Stimulated activated CD8-positive, alpha-beta memory T cell treated with anti-CD3 and anti-CD28 coated beads, Interleukin-15, amount 100 ng/mL, for 24 hours (primary cell): ENCODE measurements around the gene STAM.
A peak's percentile ranks its signal among the peaks of the same experiment; 100 is the strongest.
"Not testable (repeated sequence)": the region's sequence is repeated elsewhere in the genome, so short reads cannot be mapped to it uniquely, and the experiment has no call there.

ENCODE experiments used
- DNase-seq: peaks from one replicate; pipeline ENCODE4 v3.0.0-alpha.2; 2020; ENCODE audit warnings: low read depth

STAM gene

DNA sequence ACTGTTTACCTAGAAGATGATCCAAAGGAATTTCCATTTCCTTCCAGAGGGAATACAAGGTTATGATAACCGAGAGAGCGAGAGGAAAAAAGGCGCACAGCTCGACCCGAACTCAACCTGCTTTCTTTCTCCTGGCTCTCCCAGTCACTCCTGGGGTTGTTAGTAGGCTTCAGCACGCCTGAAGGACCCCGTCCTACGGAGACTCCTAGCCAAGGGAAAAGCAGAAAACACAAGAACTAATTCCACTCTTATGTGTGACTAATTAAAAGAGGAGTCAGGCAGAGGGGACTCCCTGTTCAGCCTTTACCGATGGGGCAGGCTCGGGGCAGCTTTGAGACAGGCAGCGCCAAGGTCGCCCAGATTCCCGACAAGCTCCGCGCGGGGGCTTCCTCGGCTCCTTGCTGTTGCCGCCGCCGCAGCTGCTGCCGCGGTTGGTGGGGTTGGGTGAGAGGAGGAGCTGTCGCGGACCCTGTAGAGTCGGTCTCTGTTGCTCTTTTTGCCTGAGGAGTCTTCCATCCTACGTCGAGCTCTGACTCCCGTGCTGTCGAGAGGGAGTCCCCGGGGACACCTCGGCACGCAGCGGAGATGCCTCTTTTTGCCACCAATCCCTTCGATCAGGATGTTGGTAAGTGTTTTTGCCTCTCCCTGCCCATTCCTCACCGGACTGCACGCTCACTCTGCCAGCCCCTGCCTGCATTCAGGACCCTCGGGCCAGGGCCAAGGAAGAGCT, at the start of gene STAM:
Gene STAM, plus strand, starts transcription at position 397 of the 730 bp plus-strand sequence. Its CDS starts 189 bp downstream, at position 586.
- DNase-seq, result peak; percentile 79

DNA sequence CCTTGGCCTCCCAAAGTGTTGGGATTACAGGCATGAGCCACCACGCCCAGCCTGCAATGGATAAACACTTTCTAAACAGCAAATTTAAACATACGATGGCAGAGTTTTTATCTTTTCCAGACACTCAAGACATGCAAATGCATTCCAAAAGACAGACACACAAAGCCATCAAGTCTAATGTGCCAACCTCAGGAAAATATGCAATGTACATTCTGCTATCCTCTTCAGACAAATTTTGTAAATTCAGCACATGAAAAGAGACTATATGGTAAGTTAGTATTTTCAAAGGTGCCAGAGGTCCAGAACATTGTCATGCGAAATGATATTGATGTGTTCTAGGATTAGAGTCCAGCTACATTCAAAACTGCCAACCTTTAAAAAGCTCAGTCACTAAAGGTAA, 46.6 kb upstream of the STAM start:
- DNase-seq, result no peak

DNA sequence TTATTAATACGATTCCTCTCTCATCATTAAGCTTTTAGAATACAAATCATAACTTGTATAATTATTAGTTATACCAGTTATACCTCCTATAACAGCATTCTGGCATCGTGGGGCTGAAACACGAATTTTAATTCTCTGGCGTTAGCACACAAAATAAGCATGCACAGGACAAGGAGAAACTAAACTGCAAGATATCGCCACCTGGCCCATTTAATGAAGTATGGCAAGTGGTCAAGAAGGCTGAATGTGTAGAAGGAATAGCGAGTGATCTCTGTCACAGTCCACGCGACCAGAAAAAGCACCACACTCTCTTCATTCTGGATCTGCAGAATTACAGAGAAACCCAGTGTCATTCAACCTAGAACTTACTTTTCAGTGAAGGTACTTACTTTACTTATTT, 44.9 kb upstream of the STAM start:
- DNase-seq, result no peak

DNA sequence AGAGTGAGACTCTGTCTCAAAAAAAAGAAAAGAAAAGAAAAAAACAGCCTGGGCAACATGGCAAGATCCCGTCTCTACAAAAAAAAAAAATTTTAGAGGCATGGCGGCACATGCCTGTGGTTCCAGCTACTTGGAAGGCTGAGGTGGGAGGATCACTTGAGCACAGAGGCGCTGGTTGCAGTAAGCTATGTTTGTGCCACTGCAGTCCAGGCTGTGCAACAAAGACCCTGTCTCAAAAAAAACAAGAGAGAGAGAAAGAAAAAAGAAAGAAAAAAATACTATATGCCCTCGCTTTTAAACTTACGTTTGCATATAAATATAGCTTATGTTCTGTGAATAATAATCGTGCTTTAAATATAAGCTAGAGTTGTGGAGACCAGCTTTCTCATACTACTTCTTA, 38.0 kb upstream of the STAM start:
- no peak for DNase-seq

DNA sequence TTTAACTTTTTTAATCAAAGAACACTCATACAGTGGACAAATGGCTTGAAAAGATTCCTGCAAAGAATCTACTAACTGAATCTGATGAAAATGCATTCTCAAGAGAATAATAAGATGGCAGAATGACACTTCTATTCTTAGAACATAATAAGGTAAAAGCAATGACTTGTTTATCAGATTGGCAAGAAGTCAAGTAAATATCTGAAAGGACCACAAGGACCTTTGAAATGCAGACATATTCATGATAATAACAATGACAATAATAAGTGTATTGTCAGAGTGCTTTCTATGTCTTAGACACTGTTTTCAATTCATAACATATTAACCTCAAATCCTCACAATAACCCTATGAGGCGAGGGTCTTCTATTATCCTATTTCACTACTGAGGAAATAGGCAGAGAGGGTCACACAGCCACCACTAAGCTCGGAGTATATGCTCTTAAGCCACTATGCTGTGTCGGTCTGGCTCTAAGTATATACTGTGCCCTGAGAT, 37.4 kb upstream of the STAM start:
- DNase-seq, result no peak

DNA sequence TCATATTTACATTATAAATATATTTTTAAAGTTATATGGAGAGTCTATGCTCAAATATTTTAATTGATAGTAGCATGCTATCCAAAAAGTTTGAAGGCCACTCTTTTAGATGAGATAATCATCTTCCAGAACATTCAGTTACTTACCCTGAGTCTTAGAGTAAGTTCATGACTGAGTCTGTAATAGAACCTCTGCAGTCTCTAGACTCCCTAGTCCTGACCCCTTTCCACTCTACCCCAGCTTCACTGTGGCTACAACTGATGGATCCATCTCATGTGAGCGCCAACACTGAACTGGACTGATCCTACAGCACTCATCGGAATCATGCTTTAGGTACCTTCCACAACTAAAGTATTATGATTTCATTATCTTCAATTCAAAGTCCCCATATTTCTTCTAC, 36.9 kb upstream of the STAM start:
- DNase-seq, result no peak

DNA sequence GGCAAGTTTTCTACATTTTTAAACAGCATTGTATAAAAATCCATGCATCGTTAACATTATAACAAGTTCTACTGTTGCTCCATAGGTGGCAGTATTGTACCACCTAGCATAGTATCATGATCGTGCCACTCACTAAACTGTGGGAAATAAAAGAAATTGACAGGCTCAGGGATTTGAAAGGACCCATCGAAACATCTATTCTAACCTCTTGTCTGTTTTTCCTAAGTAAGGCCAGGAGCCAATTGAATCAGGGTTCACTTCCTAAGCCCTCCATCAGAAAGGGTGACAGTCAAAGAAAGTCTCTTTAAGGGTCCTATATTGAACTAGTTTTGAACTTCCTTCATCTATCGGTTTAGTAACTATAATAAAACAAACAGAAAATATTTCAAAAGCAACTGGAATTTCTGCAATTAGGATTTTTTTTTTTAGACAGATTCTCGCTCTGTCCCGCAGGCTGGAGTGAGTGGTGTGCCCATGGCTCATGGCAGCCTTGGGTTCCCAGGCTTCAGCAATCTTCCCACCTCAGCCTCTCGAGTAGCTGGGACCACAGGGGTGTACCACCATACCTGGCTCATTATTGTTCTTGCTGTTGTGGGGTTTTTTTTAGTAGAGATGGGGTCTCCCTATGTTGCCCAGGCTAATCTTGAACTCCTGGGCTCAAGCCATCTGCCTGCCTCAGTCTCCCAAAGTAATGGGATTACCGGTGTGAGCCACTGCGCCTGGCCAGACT, 36.2 kb upstream of the STAM start:
- DNase-seq, result no peak

DNA sequence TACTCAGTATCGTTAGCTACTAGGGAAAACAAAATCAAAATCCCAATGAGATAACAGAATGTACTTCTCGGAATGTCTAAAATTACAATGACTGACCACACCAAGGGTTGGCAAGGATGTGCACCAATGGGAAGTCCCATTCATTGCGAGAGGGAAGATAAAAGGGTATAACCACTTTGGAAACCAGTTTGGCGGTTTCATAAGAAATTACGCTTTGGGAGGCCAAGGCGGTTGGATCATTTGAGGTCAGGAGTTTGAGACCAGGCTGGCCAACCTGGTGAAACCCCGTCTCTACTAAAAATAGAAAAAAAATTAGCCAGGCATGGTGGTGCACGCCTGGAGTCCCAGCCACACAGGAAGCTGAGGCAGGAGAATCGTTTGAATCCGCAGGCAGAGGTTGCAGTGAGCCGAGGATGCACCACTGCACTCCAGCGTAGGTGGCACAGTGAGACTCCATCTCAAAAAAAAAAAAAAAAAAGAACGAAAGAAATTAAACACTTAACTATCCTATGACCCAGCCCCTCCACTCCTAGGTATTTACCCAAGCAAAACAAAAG, 34.4 kb upstream of the STAM start:
- DNase-seq, result no peak

DNA sequence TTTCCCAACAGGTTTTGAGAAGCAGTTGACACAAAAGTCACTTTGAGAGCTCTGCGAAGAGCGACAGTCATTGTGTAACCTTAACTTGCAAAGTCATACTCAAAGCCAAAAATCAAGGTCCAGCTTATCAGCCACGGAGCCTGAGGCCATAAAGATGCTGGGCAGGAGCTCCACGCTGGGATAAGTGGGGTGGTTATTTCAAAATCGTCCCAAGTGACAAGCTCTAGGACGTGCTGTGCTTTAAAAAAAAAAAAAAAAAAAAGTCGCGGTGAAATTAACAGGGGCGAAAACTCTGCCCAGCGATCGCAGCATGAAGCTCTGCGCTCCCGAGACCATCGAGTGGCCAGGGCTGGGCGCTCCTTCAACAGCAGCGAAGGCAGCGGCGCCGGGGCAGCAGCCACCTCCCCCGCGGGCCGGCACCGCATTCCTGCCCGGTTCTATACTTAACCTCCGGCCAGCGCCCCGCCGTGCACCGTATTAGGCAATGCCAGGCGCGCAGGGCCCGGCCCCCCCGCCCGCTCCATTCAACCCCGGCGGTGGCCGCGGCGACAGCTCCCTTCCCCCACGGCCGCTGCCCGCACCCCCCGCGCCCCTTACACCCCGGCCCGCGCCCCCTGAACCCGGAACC, 27.4 kb upstream of the STAM start:
- peak; percentile 3 for DNase-seq

DNA sequence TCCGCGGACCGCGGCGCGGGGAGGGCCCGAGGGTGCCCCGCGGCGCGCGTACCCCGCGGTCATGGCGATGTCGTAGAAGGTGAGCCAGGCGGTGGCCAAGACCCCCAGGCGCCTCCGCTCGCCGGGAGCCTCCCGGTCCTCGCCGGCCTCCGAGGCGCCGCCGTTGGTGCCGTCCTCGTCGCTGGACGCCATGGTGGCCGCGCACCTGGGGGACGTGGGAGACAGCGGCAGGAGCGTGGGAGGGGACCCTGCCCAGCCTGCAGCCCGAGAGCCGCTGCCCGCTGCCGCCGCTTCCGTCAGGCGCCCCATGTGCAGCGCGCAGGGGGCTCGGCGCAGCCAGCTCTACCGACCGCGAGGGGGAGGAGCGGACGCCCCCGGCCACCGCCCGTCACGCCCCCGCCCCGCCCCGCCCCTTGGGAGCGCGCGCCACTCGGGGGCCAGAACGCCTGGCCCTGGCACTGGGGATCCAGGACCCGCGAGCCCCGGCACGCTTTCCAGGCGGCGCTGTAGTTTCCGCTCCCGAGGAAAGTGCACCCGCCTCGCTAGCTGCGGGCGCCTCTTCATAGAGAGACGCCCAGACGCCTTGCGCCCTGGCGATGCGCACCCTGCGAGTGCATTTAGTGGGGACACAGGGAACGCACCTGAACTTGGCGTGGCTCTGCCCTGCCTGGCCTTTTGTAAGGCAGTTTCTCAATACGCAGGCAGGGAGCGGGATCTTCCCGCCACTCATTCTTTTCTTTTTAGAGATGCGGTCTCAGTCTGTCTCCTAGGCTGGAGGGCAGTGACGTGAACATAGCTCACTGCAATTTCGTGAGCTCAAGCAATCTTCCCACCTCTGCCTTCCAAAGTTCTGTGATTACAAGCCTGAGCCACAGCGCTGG, 26.7 kb upstream of the STAM start, which contains the start of gene HACD1:
Gene HACD1, minus strand, starts transcription at position 344 of the 881 bp plus-strand sequence. Its CDS starts 35 bp downstream, at position 309.
- peak; percentile 19 for DNase-seq

DNA sequence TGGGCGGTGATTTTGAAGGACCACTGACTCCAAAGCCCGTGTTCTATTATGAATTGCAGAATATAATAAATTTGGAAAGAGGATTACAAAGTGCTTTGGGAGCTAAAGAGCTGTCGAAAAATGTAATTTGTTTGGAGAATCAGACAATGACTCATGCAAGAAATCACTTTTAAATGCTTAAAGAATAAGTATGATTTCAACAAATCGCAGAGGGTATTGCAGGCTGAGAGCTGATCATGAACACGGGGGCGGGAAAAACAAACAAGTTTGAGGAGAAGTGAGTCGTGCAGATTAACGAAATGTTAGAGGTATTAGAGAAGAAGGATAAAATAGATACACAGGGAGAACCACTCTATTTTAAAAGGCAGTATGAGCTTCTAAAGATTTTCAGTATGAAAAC, 21.9 kb upstream of the STAM start:
- no peak for DNase-seq

DNA sequence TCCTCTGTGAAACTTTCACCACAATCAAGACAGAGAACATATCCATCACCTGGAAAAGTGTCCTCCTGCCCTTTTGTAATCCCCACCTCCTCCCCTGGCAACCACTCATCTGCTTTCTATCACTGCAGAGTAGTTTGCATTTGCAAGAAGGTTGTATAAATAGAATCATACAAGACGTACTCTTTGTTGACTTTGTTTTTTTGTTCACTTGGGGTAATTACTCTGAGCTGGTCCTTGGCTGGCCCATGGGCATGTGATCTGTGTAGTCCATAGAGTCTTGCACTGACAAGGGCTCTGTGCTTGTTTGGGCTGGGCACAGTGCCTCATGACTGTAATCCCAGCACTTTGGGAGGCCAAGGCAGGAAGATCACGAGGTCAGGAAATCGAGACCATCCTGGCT, 19.0 kb upstream of the STAM start:
- DNase-seq, result no peak

DNA sequence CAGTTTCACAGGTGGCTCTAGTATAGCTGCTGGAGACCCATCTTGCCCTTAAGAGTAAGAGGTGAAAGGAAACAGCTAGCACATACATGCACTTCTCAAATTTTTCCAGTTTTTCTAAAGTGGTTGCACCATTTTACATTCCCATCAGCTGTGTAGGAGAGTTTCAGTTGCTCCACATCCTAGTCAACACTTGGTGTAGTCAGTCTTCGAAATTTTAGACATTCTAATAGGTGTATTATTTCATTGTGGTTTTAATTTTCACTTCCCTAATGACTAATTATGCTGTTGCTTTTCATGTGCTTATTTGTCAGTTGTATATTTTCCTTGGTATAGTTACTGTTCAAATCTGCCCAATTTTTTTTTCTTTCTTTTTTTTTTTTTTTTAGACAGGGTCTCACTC, 17.3 kb upstream of the STAM start:
- DNase-seq, result no peak

DNA sequence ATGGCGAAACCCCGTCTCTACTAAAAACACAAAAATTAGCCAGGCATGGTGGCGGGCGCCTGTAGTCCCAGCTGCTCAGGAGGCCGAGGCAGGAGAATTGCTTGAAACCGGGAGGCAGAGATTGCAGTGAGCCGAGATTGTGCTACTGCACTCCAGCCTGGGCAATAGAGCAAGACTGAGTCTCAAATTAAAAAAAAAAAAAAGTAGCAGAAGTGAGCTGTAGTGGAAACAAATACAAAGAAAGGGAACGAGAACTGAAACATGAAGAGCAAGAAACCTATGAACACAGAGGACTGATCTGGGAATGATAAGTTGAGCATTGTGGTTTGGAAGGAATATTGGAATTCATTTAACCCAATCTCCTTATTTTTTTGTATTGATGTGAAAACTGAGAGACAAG, 11.4 kb upstream of the STAM start:
- not testable (repeated sequence) for DNase-seq

DNA sequence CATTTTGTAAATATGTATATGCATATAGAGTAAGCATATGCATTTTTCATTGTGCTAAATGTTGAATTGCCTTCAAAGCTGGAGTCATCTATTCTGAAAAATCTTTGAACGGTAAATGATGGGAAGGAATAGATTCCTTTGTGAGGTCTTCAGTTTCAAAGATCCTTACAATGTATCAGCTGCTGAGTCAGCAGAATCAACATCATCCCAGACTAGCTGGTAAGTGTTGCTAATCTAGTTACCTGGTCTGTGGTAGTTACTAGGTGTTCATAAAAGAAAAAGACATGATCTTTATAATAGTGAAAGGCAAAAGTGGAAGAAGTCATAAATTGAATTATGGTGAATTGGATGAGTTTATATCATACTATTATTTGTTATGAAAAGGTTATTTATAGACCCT, 10.6 kb upstream of the STAM start:
- no peak for DNase-seq

DNA sequence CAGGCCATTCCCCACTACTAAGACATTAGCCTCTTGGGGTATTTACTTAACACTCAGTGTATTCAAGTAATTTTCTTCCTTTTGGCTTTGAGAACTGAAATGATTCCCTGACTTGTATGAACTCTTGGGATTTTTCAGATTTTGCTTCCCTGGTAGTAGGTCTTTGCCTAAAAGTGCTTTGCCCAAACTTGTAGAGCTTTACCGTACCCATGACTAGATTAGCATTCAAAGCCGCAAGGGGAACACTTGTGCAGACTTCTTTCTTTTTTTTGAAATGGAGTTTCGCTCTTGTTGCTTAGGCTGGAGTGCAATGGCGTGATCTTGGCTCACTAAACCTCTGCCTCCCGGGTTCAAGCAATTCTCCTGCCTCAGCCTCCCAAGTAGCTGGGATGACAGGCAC, 6.1 kb upstream of the STAM start:
- no peak for DNase-seq

DNA sequence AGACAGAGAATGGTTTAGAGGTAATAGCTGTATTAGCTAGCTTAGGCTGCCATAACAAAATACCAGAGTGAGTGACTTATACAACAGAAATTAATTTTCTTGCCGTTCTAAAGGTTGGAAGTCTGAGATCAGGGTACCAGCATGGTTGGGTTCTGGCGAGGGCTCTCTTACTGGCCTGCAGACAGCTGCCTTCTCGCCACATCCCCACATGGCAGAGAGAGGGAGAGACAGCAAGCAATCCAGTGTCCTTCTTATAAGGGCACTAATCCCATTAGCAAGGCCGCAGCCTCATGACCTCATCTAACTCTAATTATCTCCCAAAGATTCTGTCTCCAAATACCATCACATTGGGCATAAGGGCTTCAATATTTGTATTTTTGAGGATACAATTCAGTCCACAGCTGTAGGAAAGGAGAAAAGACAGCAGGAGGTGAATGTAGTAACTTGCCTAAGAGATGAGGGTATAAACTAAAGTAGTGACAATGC, 3.6 kb upstream of the STAM start:
- no peak for DNase-seq

DNA sequence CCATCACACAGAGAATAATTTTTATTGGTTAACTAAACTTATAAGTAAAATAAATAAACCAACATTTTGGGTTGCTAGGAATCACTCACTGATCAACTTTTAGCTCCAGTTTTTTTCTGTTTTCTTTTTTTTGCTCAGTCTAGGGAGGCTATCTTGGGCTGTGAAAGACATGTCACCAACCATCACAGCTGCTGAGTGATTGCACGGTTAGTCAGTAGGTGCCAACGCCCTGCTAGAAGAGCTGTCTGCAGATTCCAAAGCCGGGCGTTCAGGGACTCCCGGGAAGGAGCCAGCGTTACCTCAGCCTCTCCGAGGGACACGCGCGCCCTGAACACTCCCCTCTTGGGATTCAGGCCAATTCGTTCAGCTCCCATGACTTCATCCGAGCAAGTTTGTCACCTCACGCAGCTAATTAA, 604 bp upstream of the STAM start:
- DNase-seq, result no peak

DNA sequence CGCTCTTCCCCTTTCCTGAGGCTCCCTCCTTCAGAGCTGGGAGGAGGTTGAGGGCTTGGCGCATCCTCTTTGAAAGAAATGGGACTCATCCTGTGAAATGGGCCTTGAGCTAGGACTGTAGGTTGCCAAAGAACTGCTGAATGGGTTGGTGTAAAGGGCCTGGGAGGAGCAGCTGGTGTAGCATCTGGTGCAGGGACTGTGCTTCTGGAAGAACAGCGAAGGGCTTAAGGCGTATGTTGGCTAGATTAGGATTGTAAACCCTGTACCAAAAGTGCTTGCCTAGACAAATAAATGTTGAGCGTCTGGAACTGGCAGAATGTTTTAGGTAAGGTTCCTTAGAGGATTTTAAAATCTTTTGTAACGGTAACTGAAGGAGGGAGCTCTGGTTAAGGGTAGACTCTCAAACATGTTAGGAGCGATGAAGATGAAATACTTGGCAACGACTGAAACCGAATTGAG, 563 bp downstream of the STAM start:
- no peak for DNase-seq

DNA sequence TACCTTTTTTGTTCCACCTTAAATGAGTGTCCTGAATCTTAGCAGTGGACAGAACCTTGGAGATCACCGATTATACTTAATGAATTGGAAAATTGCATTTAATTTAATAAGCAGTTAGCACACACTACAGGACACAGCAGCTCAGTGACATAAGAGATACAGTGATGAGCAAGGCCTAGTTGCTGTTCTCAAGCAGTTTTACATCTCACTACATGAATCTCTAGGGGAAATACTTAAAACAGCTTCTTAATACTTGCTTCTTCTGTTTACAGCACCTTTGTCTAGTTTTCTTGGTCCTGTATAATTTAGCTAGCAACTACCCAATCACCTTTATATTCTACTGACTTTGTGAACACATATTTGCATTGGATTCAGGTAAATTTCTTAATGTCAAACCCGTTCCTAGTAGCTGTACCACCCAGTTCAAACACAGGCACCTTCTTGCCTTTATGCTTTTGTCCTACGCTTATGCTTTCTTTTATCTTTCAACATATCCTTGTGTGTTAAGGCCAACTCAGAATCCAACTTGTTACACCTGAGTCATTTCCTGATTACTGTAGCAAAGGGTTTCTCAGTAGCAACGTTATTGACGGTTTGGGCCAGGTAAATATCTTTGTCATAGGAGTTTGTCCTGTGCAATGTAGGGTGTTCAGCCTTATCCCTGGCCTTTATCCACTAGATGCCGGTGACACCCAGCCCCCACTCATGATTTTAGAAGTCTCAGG, 1.8 kb downstream of the STAM start:
- DNase-seq, result no peak

DNA sequence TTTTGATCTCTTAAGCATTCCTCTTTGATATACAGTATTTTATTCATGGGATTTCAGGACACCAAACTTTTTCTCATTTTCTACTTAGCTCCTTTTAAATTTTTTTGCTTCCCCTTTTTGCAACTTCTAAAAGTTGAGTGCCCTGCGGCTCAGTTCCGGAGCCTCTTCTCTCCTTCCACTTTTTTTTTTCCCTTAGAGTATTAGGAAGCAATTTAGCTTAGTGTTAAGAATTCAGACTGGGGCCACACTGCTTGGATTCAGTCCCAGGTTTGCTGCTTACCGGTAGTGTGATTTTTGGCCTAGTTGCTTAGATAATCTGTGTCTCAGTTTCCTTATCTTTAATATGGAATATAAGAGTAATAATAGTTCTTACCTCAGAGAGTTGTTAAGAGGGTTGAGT, 3.4 kb downstream of the STAM start:
- no peak for DNase-seq
